ENCODE data around the gene DGKI. TPM values are rescaled to one million over a fixed set of nuclear protein-coding genes. Genes with fewer than 3 reads are reported as not detected.

DGKI gene
- total and polyA plus RNA-seq, 4 donors = 1.1 to 11.3 (median 5.2) TPM

- intact Hi-C loops (cut with DNase I) = no loop called here
- Histone ChIP-seq H3K4me3 (ENCODE audit: low read length in 2 of 2) (no peak overlapping the region), H3K27me3 (ENCODE audit: control insufficient read depth in 1 of 2, insufficient read depth in 2 of 2, low read length in 1 of 2) (no peaks in the 10 kb centered on the region), H3K4me1 (ENCODE audit: control insufficient read depth in 1 of 2, insufficient read depth in 2 of 2, low read length in 2 of 2) (peaks cover 2 to 4% of the 10 kb centered on the region in 2 donors), H3K36me3 (ENCODE audit: control insufficient read depth in 1 of 2, insufficient read depth in 2 of 2, low read length in 1 of 2) (no peaks in the 10 kb centered on the region), H3K9me3 (ENCODE audit: control insufficient read depth, low read length) (no peaks in the 10 kb centered on the region), H3K27ac (ENCODE audit: low read depth in 1 of 2, low read length in 2 of 2) (no peak overlapping the region)
- ATAC-seq (ENCODE audit: low FRiP score) = no peak
- 73 to 87% methylated on average over 3 of the region's 3 CpGs for WGBS, 2 donors
- DNase-seq = no peak
These were observed 74.5 kb downstream of the DGKI start for GRCh38 chr7:137772316-137772715.

- 87 to 89% methylated on average over 7 of the region's 7 CpGs for WGBS, 2 donors
- Histone ChIP-seq H3K4me1 (ENCODE audit: control insufficient read depth in 1 of 2, insufficient read depth in 2 of 2, low read length in 2 of 2) (peaks cover 2 to 4% of the 10 kb centered on the region in 2 donors), H3K36me3 (ENCODE audit: control insufficient read depth in 1 of 2, insufficient read depth in 2 of 2, low read length in 1 of 2) (no peaks in the 10 kb centered on the region), H3K27me3 (ENCODE audit: control insufficient read depth in 1 of 2, insufficient read depth in 2 of 2, low read length in 1 of 2) (no peaks in the 10 kb centered on the region), H3K27ac (ENCODE audit: low read depth in 1 of 2, low read length in 2 of 2) (no peak overlapping the region), H3K4me3 (ENCODE audit: low read length in 2 of 2) (no peak overlapping the region), H3K9me3 (ENCODE audit: control insufficient read depth, low read length) (no peaks in the 10 kb centered on the region)
- ATAC-seq (ENCODE audit: low FRiP score) (no peak), DNase-seq (no peak)
- intact Hi-C loops (cut with DNase I) = no loop called here
These were observed 75.1 kb downstream of the DGKI start for GRCh38 chr7:137771679-137772078.

DNA sequence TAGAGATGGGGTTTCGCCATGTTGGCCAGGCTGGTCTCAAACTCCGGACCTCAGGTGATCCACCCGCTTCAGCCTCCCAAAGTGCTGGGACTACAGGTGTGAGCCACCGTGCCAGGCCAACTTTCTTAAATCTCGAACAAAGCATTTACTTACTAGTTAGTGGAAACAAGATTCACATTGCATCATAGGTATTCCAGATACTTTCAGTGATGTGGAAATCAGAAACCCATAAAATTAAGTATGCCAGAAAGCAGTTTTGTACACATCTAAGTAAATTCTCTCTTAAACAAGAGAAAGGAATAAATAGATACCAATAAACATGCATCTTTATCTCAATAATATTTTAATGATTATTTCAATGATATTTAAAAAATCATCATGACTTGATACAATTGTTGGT lies 75.5 kb downstream of the DGKI start:
- no peak for ATAC-seq (ENCODE audit: low FRiP score)
- 98 to 100% methylated on average over 5 of the region's 5 CpGs for WGBS, 2 donors
- H3K27ac ChIP-seq (ENCODE audit: low read depth in 1 of 2, low read length in 2 of 2) = no peak overlapping the region
- intact Hi-C loops (cut with DNase I) = no loop called here
- H3K36me3 ChIP-seq (ENCODE audit: control insufficient read depth in 1 of 2, insufficient read depth in 2 of 2, low read length in 1 of 2) = no peaks in the 10 kb centered on the region
- no peaks in the 10 kb centered on the region for H3K9me3 ChIP-seq (ENCODE audit: control insufficient read depth, low read length)
- peaks cover 2 to 4% of the 10 kb centered on the region in 2 donors for H3K4me1 ChIP-seq (ENCODE audit: control insufficient read depth in 1 of 2, insufficient read depth in 2 of 2, low read length in 2 of 2)
- no peaks in the 10 kb centered on the region for H3K27me3 ChIP-seq (ENCODE audit: control insufficient read depth in 1 of 2, insufficient read depth in 2 of 2, low read length in 1 of 2)
- H3K4me3 ChIP-seq (ENCODE audit: low read length in 2 of 2) = no peak overlapping the region
- DNase-seq = no peak

DNA sequence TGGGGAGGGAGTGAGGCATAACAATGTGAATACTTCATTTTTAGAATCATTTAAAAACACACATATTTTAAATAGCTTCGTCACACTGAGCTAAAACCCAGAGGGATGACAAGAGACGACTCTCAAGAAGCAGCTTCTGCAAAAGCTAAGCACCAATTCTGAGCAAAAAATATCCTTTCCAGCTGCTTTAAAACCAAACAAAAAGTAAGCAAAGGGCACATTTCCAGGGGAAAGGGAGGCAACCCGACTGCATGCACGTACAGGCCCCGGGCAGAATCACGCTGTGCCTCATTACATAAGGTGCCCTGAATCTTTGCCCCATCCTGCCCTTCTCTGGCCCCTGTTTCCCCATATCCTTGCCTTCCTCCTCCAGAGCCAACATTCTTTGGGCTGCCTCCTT lies 78.4 kb downstream of the DGKI start:
- H3K27me3 ChIP-seq (ENCODE audit: control insufficient read depth in 1 of 2, insufficient read depth in 2 of 2, low read length in 1 of 2) = no peaks in the 10 kb centered on the region
- ATAC-seq (ENCODE audit: low FRiP score) (no peak), DNase-seq (no peak)
- H3K27ac ChIP-seq (ENCODE audit: low read depth in 1 of 2, low read length in 2 of 2) = no peak overlapping the region
- H3K4me3 ChIP-seq (ENCODE audit: low read length in 2 of 2) = no peak overlapping the region
- intact Hi-C loops (cut with DNase I) = no loop called here
- no peaks in the 10 kb centered on the region for H3K9me3 ChIP-seq (ENCODE audit: control insufficient read depth, low read length)
- WGBS, 2 donors = 35 to 52% methylated on average over 6 of the region's 6 CpGs
- H3K36me3 ChIP-seq (ENCODE audit: control insufficient read depth in 1 of 2, insufficient read depth in 2 of 2, low read length in 1 of 2) = no peaks in the 10 kb centered on the region
- peaks cover 0 to 4% of the 10 kb centered on the region in 2 donors for H3K4me1 ChIP-seq (ENCODE audit: control insufficient read depth in 1 of 2, insufficient read depth in 2 of 2, low read length in 2 of 2)

GRCh38 chr7:137762334-137762733 lies 84.4 kb downstream of the DGKI start:
- WGBS, 2 donors = 95% methylated on average over 2 of the region's 2 CpGs
- Histone ChIP-seq H3K36me3 (ENCODE audit: control insufficient read depth in 1 of 2, insufficient read depth in 2 of 2, low read length in 1 of 2) (no peaks in the 10 kb centered on the region), H3K4me3 (ENCODE audit: low read length in 2 of 2) (no peak overlapping the region), H3K27me3 (ENCODE audit: control insufficient read depth in 1 of 2, insufficient read depth in 2 of 2, low read length in 1 of 2) (no peaks in the 10 kb centered on the region), H3K9me3 (ENCODE audit: control insufficient read depth, low read length) (no peaks in the 10 kb centered on the region), H3K4me1 (ENCODE audit: control insufficient read depth in 1 of 2, insufficient read depth in 2 of 2, low read length in 2 of 2) (no peaks in the 10 kb centered on the region), H3K27ac (ENCODE audit: low read depth in 1 of 2, low read length in 2 of 2) (no peak overlapping the region)
- intact Hi-C loops (cut with DNase I) = no loop called here
- no peak for DNase-seq
- no peak for ATAC-seq (ENCODE audit: low FRiP score)

- H3K27ac ChIP-seq (ENCODE audit: low read depth in 1 of 2, low read length in 2 of 2) = no peak overlapping the region
- no peaks in the 10 kb centered on the region for H3K9me3 ChIP-seq (ENCODE audit: control insufficient read depth, low read length)
- H3K36me3 ChIP-seq (ENCODE audit: control insufficient read depth in 1 of 2, insufficient read depth in 2 of 2, low read length in 1 of 2) = no peaks in the 10 kb centered on the region
- no peaks in the 10 kb centered on the region for H3K27me3 ChIP-seq (ENCODE audit: control insufficient read depth in 1 of 2, insufficient read depth in 2 of 2, low read length in 1 of 2)
- H3K4me1 ChIP-seq (ENCODE audit: control insufficient read depth in 1 of 2, insufficient read depth in 2 of 2, low read length in 2 of 2) = peaks cover 3% of the 10 kb centered on the region in 2 donors
- ATAC-seq (ENCODE audit: low FRiP score) (no peak), DNase-seq (no peak)
- WGBS, 2 donors = 79% methylated on average over 6 of the region's 6 CpGs
- intact Hi-C loops (cut with DNase I) = no loop called here
- no peak overlapping the region for H3K4me3 ChIP-seq (ENCODE audit: low read length in 2 of 2)
These were observed 86.7 kb downstream of the DGKI start for GRCh38 chr7:137760111-137760510.

DNA sequence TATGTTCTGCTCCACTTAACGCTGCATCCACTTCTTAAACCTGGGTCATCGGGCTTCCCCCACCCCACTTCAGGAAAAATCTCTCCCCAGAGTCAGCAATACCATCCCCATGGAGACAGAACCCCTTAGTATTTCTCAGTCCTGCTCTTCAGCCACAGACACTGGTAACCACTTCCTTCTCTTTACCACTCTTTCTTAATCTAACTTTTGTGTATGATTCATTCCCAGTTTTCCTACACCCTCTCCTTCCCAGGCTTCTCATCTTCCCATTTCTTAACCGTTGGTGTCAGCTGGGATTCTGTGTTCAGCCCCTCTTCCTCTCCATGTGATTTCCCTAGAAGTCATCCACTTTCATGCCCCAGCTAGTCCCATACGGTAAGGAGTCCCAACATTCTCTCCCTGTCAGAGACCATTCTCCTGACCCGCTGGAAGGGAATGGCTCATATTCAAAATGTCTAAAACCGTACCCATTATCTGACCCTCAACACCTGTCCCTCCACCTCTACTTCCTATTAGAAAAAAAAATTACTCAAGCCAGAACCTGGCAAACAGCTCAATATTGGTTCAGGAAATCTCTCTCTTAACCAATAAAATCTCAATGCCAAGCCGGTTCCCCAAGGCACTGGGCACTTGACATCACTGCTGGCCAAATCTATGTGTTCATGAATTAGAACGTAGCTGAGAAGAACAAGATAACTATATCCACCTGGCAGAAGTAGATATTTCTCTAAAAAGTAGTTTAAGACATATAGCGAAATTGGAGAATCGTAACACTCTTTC lies 89.4 kb downstream of the DGKI start:
- no peak for DNase-seq
- Histone ChIP-seq H3K4me1 (ENCODE audit: control insufficient read depth in 1 of 2, insufficient read depth in 2 of 2, low read length in 2 of 2) (peaks cover 3 to 8% of the 10 kb centered on the region in 2 donors), H3K27me3 (ENCODE audit: control insufficient read depth in 1 of 2, insufficient read depth in 2 of 2, low read length in 1 of 2) (no peaks in the 10 kb centered on the region), H3K36me3 (ENCODE audit: control insufficient read depth in 1 of 2, insufficient read depth in 2 of 2, low read length in 1 of 2) (no peaks in the 10 kb centered on the region), H3K27ac (ENCODE audit: low read depth in 1 of 2, low read length in 2 of 2) (no peak overlapping the region), H3K4me3 (ENCODE audit: low read length in 2 of 2) (no peak overlapping the region), H3K9me3 (ENCODE audit: control insufficient read depth, low read length) (no peaks in the 10 kb centered on the region)
- intact Hi-C loops (cut with DNase I) = no loop called here
- 90 to 95% methylated on average over 10 of the region's 10 CpGs for WGBS, 2 donors
- ATAC-seq (ENCODE audit: low FRiP score) = no peak

DNA sequence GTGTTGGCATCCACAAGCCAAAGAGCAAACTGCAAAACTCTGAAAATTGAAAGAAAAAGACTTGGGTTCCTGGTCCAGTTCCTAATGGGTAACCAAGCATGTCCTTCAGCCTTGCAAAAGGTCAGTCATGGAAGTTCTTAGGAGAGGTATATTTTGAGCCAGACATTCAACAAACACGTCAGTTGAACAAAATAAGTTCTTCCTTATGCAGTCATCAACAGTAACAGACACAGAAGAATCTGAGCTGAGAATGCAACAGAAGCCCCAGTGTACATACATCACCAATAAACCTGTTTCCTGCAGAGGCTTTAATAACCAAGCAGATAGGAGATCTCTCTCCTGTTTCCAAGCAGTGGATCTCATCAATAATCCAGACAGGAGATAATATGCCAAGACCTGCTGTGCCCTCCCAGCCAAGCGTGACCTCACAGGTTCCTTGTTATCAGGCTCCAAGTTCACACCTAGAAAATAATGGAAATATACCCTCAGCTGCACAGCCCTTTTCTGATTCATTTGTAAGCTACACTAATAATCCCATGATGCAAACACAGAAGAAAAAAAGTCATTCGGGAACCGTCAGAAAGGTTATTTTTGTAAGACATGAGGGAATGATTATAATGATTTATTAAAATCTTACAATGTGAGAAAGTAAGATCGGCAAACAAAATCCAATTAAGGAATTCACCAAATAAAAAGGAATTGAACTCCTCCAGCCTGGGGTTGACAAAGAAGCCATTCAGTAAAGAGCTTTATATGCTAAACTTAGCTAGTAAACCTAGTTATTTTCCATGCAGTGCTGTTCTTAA lies 90.7 kb downstream of the DGKI start:
- Histone ChIP-seq H3K27ac (ENCODE audit: low read depth in 1 of 2, low read length in 2 of 2) (no peak overlapping the region), H3K4me1 (ENCODE audit: control insufficient read depth in 1 of 2, insufficient read depth in 2 of 2, low read length in 2 of 2) (peaks cover 3 to 8% of the 10 kb centered on the region in 2 donors), H3K9me3 (ENCODE audit: control insufficient read depth, low read length) (no peaks in the 10 kb centered on the region), H3K4me3 (ENCODE audit: low read length in 2 of 2) (no peak overlapping the region), H3K27me3 (ENCODE audit: control insufficient read depth in 1 of 2, insufficient read depth in 2 of 2, low read length in 1 of 2) (no peaks in the 10 kb centered on the region), H3K36me3 (ENCODE audit: control insufficient read depth in 1 of 2, insufficient read depth in 2 of 2, low read length in 1 of 2) (no peaks in the 10 kb centered on the region)
- ATAC-seq (ENCODE audit: low FRiP score) (no peak), DNase-seq (no peak)
- intact Hi-C loops (cut with DNase I) = no loop called here
- WGBS, 2 donors = 28 to 38% methylated on average over 5 of the region's 5 CpGs

DNA sequence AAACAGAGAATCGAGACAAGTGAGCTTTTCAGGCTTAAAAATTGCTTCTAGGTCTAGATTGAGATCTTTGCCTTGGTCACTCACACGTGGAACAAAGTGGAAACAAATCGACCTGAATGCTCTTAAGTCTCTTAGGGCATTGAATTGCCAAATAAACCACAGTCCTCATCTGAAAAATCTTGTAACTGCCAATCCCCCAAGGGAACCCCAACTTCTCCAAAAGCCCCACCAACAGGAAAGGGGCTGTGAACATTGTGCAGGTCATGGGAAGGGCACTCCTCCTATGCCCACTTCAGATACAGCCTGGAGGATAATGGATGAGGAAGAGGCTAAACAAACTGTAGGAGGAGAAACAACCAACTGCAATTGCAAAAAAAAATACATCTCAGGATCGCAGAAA lies 91.3 kb downstream of the DGKI start:
- DNase-seq (no peak), ATAC-seq (ENCODE audit: low FRiP score) (no peak)
- Histone ChIP-seq H3K4me3 (ENCODE audit: low read length in 2 of 2) (no peak overlapping the region), H3K4me1 (ENCODE audit: control insufficient read depth in 1 of 2, insufficient read depth in 2 of 2, low read length in 2 of 2) (peaks cover 3 to 8% of the 10 kb centered on the region in 2 donors), H3K27ac (ENCODE audit: low read depth in 1 of 2, low read length in 2 of 2) (no peak overlapping the region), H3K36me3 (ENCODE audit: control insufficient read depth in 1 of 2, insufficient read depth in 2 of 2, low read length in 1 of 2) (no peaks in the 10 kb centered on the region), H3K9me3 (ENCODE audit: control insufficient read depth, low read length) (no peaks in the 10 kb centered on the region), H3K27me3 (ENCODE audit: control insufficient read depth in 1 of 2, insufficient read depth in 2 of 2, low read length in 1 of 2) (no peaks in the 10 kb centered on the region)
- WGBS, 2 donors = 70 to 71% methylated on average over 4 of the region's 4 CpGs
- intact Hi-C loops (cut with DNase I) = no loop called here

Data from aorta (tissue), 5 donors.